B cell (primary cell): Measurements from ENCODE around the gene PALM. TPM values are rescaled to one million over a fixed set of nuclear protein-coding genes. Genes with fewer than 3 reads are reported as not detected.
"Not testable (repeated sequence)": the region's sequence is repeated elsewhere in the genome, so short reads cannot be mapped to it uniquely, and the experiment has no call there.

Experiments
- ATAC-seq: fragments of 200-7000 bp; cut with Tn5 transposase; one replicate; pipeline ENCODE4 v1.10.0; 2021; ENCODE audit warnings: low read depth, mild to moderate bottlenecking, moderate number of reproducible peaks, moderate library complexity
- CTCF ChIA-PET: fragments of 350-600 bp; sonication (Branson Sonifier 250); formaldehyde crosslinking; loops from one replicate; lab custom pipeline; 2021; ENCODE audit warnings: antibody characterized with exemption, inconsistent platforms; lab: Charles Lee
- POLR2A ChIA-PET: fragments of 350-600 bp; sonication (Branson Sonifier 250); formaldehyde crosslinking; loops from one replicate; lab custom pipeline; 2021; ENCODE audit warnings: antibody characterized with exemption; lab: Charles Lee
- DNase-seq: peaks from one replicate; pipeline ENCODE4 v3.0.0; 2013
- H2AFZ ChIP-seq: 2 replicates; pipeline ENCODE4 v1.6.1; 2012; ENCODE audit warnings: mild to moderate bottlenecking, low read depth, low read length; ENCODE audit not compliant: insufficient read depth, poor library complexity, severe bottlenecking
- H3K27ac ChIP-seq, 2 donors: 1 replicate in 1 of 2; 2 replicates in 1 of 2; pipeline ENCODE4 v1.5.1; 2012 to 2013; ENCODE audit warnings: low read length in 2 of 2, mild to moderate bottlenecking in 2 of 2, moderate library complexity in 1 of 2
- H3K27me3 ChIP-seq, 4 experiments: fragments of 200-600 bp in 1 of 4; sonication (generic) in 1 of 4; replicated peaks in 1 of 4; 1 replicate in 2 of 4; 2 replicates in 2 of 4; pipeline versions ENCODE4 v1.6.1 to v1.7.0; 2013 to 2016; ENCODE audit warnings: low read length in 3 of 4, mild to moderate bottlenecking in 2 of 4, mixed read lengths in 1 of 4, moderate library complexity in 1 of 4; ENCODE audit not compliant: insufficient read depth in 4 of 4, control insufficient read depth in 3 of 4; ENCODE audit errors: control extremely low read depth in 1 of 4
- H3K36me3 ChIP-seq, 2 experiments: replicated peaks in 1 of 2; 1 replicate in 1 of 2; 2 replicates in 1 of 2; pipeline versions ENCODE4 v1.6.1 to v1.7.1; 2013; ENCODE audit warnings: low read length in 1 of 2; ENCODE audit not compliant: insufficient read depth in 2 of 2, control insufficient read depth in 1 of 2; ENCODE audit errors: control extremely low read depth in 1 of 2, extremely low read depth in 1 of 2
- H3K4me1 ChIP-seq, 2 donors: fragments of 200-600 bp in 1 of 2; sonication (generic) in 1 of 2; 1 replicate in 1 of 2; 2 replicates in 1 of 2; pipeline versions ENCODE4 v1.5.1 to v1.6.1; 2013 to 2017; ENCODE audit warnings: low read length in 2 of 2; ENCODE audit not compliant: control insufficient read depth in 2 of 2, insufficient read depth in 2 of 2
- H3K4me2 ChIP-seq: replicated peaks from 2 replicates; pipeline ENCODE3; 2012; ENCODE audit warnings: mild to moderate bottlenecking, low read depth, low read length; ENCODE audit not compliant: poor library complexity, severe bottlenecking
- H3K4me3 ChIP-seq, 5 experiments: fragments of 200-600 bp in 1 of 5; sonication (generic) in 1 of 5; 1 replicate in 3 of 5; 2 replicates in 2 of 5; pipeline versions ENCODE4 v1.5.1 to v1.7.0; 2011 to 2016; ENCODE audit warnings: low read length in 4 of 5, mild to moderate bottlenecking in 4 of 5, low read depth in 2 of 5, control low read depth in 1 of 5, moderate library complexity in 1 of 5; ENCODE audit not compliant: insufficient read depth in 1 of 5; ENCODE audit errors: control extremely low read depth in 1 of 5, extremely low read depth in 1 of 5
- H3K79me2 ChIP-seq: fragments of 200-600 bp; sonication (generic); one replicate; pipeline ENCODE4 v1.6.0; 2016; ENCODE audit warnings: low read length; ENCODE audit not compliant: control insufficient read depth, insufficient read depth
- H3K9ac ChIP-seq: fragments of 200-600 bp; sonication (generic); 2 replicates; pipeline ENCODE4 v1.6.1; 2017; ENCODE audit warnings: mild to moderate bottlenecking, low read length, moderate library complexity
- H3K9me3 ChIP-seq, 3 donors: one replicate each; pipeline versions ENCODE4 v1.6.1 to v1.7.1; 2013; ENCODE audit warnings: low read length in 2 of 3; ENCODE audit not compliant: control insufficient read depth in 2 of 3, insufficient read depth in 1 of 3; ENCODE audit errors: control extremely low read depth in 1 of 3
- H4K20me1 ChIP-seq: 2 replicates; pipeline ENCODE4 v1.6.0; 2012; ENCODE audit warnings: mild to moderate bottlenecking, low read length; ENCODE audit not compliant: insufficient read depth, control insufficient read depth, poor library complexity, severe bottlenecking
- H3K27ac Mint-ChIP-seq: one replicate; pipeline ENCODE4 v1.8.0; 2021; ENCODE audit warnings: mixed read lengths
- H3K27me3 Mint-ChIP-seq: one replicate; pipeline ENCODE4 v1.8.0; 2021; ENCODE audit warnings: mixed read lengths
- H3K4me1 Mint-ChIP-seq: one replicate; pipeline ENCODE4 v1.8.0; 2021; ENCODE audit warnings: mixed read lengths
- H3K4me3 Mint-ChIP-seq: one replicate; pipeline ENCODE4 v1.8.0; 2021; ENCODE audit warnings: mixed read lengths
- H3K9me3 Mint-ChIP-seq: one replicate; pipeline ENCODE4 v1.8.0; 2022; ENCODE audit warnings: mixed read lengths; ENCODE audit not compliant: insufficient read depth
- EZH2 ChIP-seq: IDR thresholded peaks from 2 replicates; pipeline ENCODE4 v1.6.1; 2012; ENCODE audit warnings: borderline replicate concordance, low read depth, mild to moderate bottlenecking, moderate library complexity, low read length; ENCODE audit not compliant: insufficient read depth, poor library complexity, severe bottlenecking
- WGBS: methylation state at CpG from one replicate; pipeline ENCODE4 v1.1.5; 2013; ENCODE audit warnings: missing lambda C conversion rate; ENCODE audit not compliant: insufficient coverage; 5-methylcytosine and 5-hydroxymethylcytosine counted together
- intact Hi-C: fragments of 100-400 bp; cut with micrococcal nuclease; formaldehyde crosslinking; loops from one replicate; pipeline ENCODE4 v1.10.0; 2022
- polyA plus RNA-seq: library from polyadenylated mRNA; depleted of rRNA; stranded (reverse); fragments of >200 nt; gene quantifications from 2 replicates; pipeline ENCODE4 v1.2.3, GENCODE V29; 2012
- total RNA-seq, 2 donors: library from RNA; stranded (reverse); fragments of 120-200 nt in 1 of 2; gene quantifications; 1 replicate in 1 of 2; 2 replicates in 1 of 2; pipeline versions ENCODE4 v1.2.3 to v1.2.4, GENCODE V29; 2013 to 2022
- TF ChIP-seq, protein P1 (sequence below): fragments of 200-600 bp; IDR thresholded peaks from one replicate; pipeline ENCODE4 v1.8.0; 2022; ENCODE audit warnings: antibody characterized with exemption, mild to moderate bottlenecking

Gene PALM
- total and polyA plus RNA-seq, 2 donors (not counting 1 experiment from before 2014, with no cell fraction given), result 0.15 TPM; not detected in 1

DNA sequence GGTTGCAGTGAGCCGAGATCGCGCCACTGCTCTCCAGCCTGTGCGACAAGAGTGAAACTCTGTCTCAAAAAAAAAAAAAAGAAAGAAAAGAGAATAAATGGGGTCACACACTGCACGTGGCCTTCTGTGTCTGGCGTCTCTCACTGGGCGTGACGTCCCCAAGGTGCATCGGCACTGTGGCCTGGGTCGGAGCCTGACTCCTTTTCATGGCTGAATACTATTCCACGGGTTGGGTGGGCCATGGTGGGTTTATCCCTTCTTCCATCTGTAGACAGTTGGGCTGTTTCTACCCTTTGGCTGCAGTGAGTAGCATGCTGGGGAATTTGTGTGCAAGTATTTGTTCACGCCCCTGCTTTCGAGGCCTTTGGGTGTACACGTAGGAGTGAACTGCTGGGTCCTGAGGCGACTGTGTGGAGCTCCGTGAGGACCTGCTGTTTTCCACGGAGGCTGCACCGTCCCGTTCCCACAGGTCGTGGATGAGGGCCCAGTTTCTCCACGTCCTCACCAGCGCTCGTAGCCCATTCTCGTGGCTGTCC is 33.9 kb downstream of the PALM start:
- no peaks in the 10 kb centered on the region for H3K36me3 ChIP-seq
- H3K27me3 Mint-ChIP-seq, result peaks cover under 1% of the 10 kb centered on the region
- H3K79me2 ChIP-seq, result no peaks in the 10 kb centered on the region
- CTCF ChIA-PET, result interaction anchor here (1.3 kb wide), 1 partner anchor 8 kb away, joined by 5 read pairs; no protein-coding TSS in a partner anchor
- no peak overlapping the region for H3K4me3 ChIP-seq
- DNase-seq (no peak), ATAC-seq (peak; percentile 9)
- H3K27ac ChIP-seq, result no peak overlapping the region
- H3K4me1 ChIP-seq, result no peaks in the 10 kb centered on the region
- H3K4me2 ChIP-seq, result no peak overlapping the region
- no peaks in the 10 kb centered on the region for H3K27me3 ChIP-seq
- H3K9me3 ChIP-seq, result peaks cover 0 to 55% (median 4%) of the 10 kb centered on the region in 3 donors
- no peaks in the 10 kb centered on the region for H3K9me3 Mint-ChIP-seq
- no peak overlapping the region for H2AFZ ChIP-seq
- no peaks in the 10 kb centered on the region for H4K20me1 ChIP-seq
- POLR2A ChIA-PET, result no interaction called here
- 97% methylated on average over 16 of the region's 24 CpGs for WGBS
- no peak overlapping the region for H3K27ac Mint-ChIP-seq
- TF ChIP-seq EZH2, result no peak
- TF ChIP-seq, protein P1, sequence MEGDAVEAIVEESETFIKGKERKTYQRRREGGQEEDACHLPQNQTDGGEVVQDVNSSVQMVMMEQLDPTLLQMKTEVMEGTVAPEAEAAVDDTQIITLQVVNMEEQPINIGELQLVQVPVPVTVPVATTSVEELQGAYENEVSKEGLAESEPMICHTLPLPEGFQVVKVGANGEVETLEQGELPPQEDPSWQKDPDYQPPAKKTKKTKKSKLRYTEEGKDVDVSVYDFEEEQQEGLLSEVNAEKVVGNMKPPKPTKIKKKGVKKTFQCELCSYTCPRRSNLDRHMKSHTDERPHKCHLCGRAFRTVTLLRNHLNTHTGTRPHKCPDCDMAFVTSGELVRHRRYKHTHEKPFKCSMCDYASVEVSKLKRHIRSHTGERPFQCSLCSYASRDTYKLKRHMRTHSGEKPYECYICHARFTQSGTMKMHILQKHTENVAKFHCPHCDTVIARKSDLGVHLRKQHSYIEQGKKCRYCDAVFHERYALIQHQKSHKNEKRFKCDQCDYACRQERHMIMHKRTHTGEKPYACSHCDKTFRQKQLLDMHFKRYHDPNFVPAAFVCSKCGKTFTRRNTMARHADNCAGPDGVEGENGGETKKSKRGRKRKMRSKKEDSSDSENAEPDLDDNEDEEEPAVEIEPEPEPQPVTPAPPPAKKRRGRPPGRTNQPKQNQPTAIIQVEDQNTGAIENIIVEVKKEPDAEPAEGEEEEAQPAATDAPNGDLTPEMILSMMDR, result no peak
- no peak overlapping the region for H3K9ac ChIP-seq
- intact Hi-C loops, result no loop called here
- H3K4me1 Mint-ChIP-seq, result no peaks in the 10 kb centered on the region
- no peak overlapping the region for H3K4me3 Mint-ChIP-seq

DNA sequence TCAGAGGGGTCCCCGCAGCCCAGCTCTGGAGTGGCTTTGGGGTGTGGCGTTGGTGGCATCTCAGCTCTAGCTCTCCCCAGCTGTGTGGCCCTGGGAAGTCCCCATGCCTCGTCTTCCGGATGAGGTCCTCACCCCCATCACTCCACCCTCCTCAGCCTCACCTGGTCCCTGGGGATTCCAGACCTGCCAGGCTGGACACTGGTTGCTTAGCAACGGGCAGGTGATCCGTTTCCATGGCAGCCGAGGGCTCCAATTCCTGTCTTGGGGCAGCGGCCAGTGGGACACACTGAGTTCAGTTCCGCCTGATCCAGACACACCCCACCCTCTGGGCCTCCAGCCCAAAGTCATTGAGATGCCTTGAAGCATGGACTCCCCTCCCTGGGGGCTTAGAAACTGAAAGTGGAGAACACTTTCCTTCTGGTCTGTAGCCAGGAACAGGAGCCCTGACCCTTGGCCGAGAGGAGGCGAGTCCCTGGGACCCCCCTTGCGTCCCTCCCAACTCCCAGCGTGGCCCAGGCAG is 34.5 kb downstream of the PALM start:
- Histone ChIP-seq H3K36me3 (no peaks in the 10 kb centered on the region), H3K4me2 (no peak overlapping the region), H3K79me2 (no peaks in the 10 kb centered on the region), H3K9ac (no peak overlapping the region), H3K4me3 (no peak overlapping the region), H3K27me3 (no peaks in the 10 kb centered on the region), H3K27ac (no peak overlapping the region), H3K9me3 (peaks cover 0 to 61% (median 7%) of the 10 kb centered on the region in 3 donors), H4K20me1 (no peaks in the 10 kb centered on the region), H2AFZ (no peak overlapping the region), H3K4me1 (no peaks in the 10 kb centered on the region)
- intact Hi-C loops, result no loop called here
- 87% methylated on average over 12 of the region's 13 CpGs for WGBS
- ChIA-PET POLR2A (no interaction called here), CTCF (interaction anchor here (1.3 kb wide), 1 partner anchor 9 kb away, joined by 5 read pairs; no protein-coding TSS in a partner anchor)
- no peaks in the 10 kb centered on the region for H3K9me3 Mint-ChIP-seq
- H3K27ac Mint-ChIP-seq, result no peak overlapping the region
- no peaks in the 10 kb centered on the region for H3K4me1 Mint-ChIP-seq
- TF ChIP-seq, protein P1, result no peak
- TF ChIP-seq EZH2, result no peak
- no peak overlapping the region for H3K4me3 Mint-ChIP-seq
- ATAC-seq (peak; percentile 53), DNase-seq (peak; percentile 51)
- H3K27me3 Mint-ChIP-seq, result no peaks in the 10 kb centered on the region

DNA sequence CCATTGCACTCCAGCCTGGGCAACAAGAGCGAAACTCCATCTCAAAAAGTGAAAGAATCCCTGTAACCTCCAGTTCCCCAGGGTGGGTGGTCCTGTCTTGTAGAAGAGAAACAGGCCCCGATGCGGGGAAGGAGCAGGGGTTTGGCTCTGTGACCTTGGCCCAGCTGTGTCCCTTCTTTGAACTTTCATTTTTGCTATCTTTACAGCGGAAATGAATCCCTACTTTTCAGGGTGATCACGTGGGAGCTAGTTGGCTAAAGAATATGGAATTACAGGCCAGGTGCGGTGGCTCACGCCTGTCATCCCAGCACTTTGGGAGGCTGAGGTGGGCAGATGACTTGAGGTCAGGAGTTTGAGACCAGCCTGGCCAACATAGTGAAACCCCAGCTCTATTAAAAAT is 36.4 kb downstream of the PALM start:
- H3K79me2 ChIP-seq, H3K9ac ChIP-seq, H3K4me3 ChIP-seq, POLR2A ChIA-PET, intact Hi-C loops, H3K9me3 Mint-ChIP-seq, H3K27ac ChIP-seq, H3K36me3 ChIP-seq, H3K4me2 ChIP-seq, H4K20me1 ChIP-seq, H3K4me1 Mint-ChIP-seq, H3K4me1 ChIP-seq, ATAC-seq, H3K4me3 Mint-ChIP-seq, H3K27me3 Mint-ChIP-seq, H3K27ac Mint-ChIP-seq, H2AFZ ChIP-seq, H3K27me3 ChIP-seq, DNase-seq: not testable (repeated sequence)
- peaks cover 0 to 66% (median 7%) of the 10 kb centered on the region in 3 donors for H3K9me3 ChIP-seq
- 50% methylated on average over 2 of the region's 7 CpGs for WGBS
- CTCF ChIA-PET, result interaction anchor here (0.6 to 1.1 kb wide), 2 partner anchors 11 to 198 kb away, joined by 3 to 4 read pairs; no protein-coding TSS in a partner anchor
